PC-3 (cell line): ENCODE data around the gene SRRM5. TPM values are rescaled to one million over a fixed set of nuclear protein-coding genes. Genes with fewer than 3 reads are reported as not detected.

Experiments used
- ATAC-seq: fragments of 200-7000 bp; cut with Tn5 transposase; 2 replicates; pipeline ENCODE4 v1.9.1; 2020; ENCODE audit warnings: mild to moderate bottlenecking, moderate library complexity
- BruUV-seq: library from RNA; stranded (reverse); fragments of 400-500 nt; replicated peaks from 2 replicates; lab custom pipeline; 2021; lab: Mats Ljungman, UMichigan
- CTCF ChIA-PET: fragments of 300-600 bp; sonication (Branson Sonifier 250); formaldehyde crosslinking; loops from one replicate; lab custom pipeline; 2022; ENCODE audit warnings: antibody characterized with exemption; lab: Charles Lee
- POLR2A ChIA-PET: fragments of 300-600 bp; sonication (Branson Sonifier 250); formaldehyde crosslinking; loops from one replicate; lab custom pipeline; 2022; ENCODE audit warnings: antibody characterized with exemption; ENCODE audit not compliant: unreplicated experiment; lab: Charles Lee
- DNase-seq: peaks from one replicate; pipeline ENCODE4 v3.0.0-alpha.2; 2015
- H2AFZ ChIP-seq: fragments of 300-600 bp; sonication (generic); 2 replicates; pipeline ENCODE4 v1.6.0; 2016; ENCODE audit warnings: antibody characterized with exemption, low read length
- H3F3A ChIP-seq: fragments of 300-600 bp; sonication (generic); one replicate; pipeline ENCODE4 v1.6.0; 2017; ENCODE audit warnings: antibody characterized with exemption, low read length, control low read depth, mild to moderate bottlenecking; ENCODE audit not compliant: unreplicated experiment
- H3K27ac ChIP-seq: fragments of 300-600 bp; sonication (generic); 2 replicates; pipeline ENCODE4 v1.5.1; 2016; ENCODE audit warnings: mild to moderate bottlenecking, low read length
- H3K27me3 ChIP-seq: fragments of 300-600 bp; sonication (generic); 2 replicates; pipeline ENCODE4 v1.6.1; 2016; ENCODE audit warnings: low read length, mixed read lengths
- H3K36me3 ChIP-seq: fragments of 300-600 bp; sonication (generic); 2 replicates; pipeline ENCODE4 v1.6.1; 2016; ENCODE audit warnings: low read depth, mixed run types, low read length, mixed read lengths
- H3K4me1 ChIP-seq: fragments of 300-600 bp; sonication (generic); 2 replicates; pipeline ENCODE4 v1.5.1; 2016; ENCODE audit warnings: low read length; ENCODE audit not compliant: insufficient read depth
- H3K4me2 ChIP-seq: fragments of 300-600 bp; sonication (generic); 2 replicates; pipeline ENCODE4 v1.6.0; 2016; ENCODE audit warnings: low read length
- H3K4me3 ChIP-seq: fragments of 300-600 bp; sonication (generic); 2 replicates; pipeline ENCODE4 v1.5.1; 2016; ENCODE audit warnings: mild to moderate bottlenecking, low read length, mixed read lengths
- H3K79me2 ChIP-seq: fragments of 300-600 bp; sonication (generic); 2 replicates; pipeline ENCODE4 v1.6.1; 2017; ENCODE audit warnings: low read length, mixed read lengths
- H3K9ac ChIP-seq: fragments of 300-600 bp; sonication (generic); 2 replicates; pipeline ENCODE4 v1.6.0; 2016; ENCODE audit warnings: mild to moderate bottlenecking, low read length
- H3K9me2 ChIP-seq: fragments of 300-600 bp; sonication (generic); replicated peaks from 2 replicates; pipeline ENCODE4 v1.6.1; 2016; ENCODE audit warnings: mixed run types, low read length, mixed read lengths
- H3K9me3 ChIP-seq: fragments of 300-600 bp; sonication (generic); 2 replicates; pipeline ENCODE4 v1.6.1; 2016; ENCODE audit warnings: low read length, mixed read lengths
- H4K20me1 ChIP-seq: fragments of 300-600 bp; sonication (generic); 2 replicates; pipeline ENCODE4 v1.6.1; 2016; ENCODE audit warnings: low read length, mixed read lengths
- EZH2 ChIP-seq: fragments of 300-600 bp; sonication (generic); IDR thresholded peaks from one replicate; pipeline ENCODE4 v1.6.1; 2017; ENCODE audit warnings: antibody characterized with exemption, mild to moderate bottlenecking, low read length; ENCODE audit not compliant: unreplicated experiment
- EZH2phosphoT487 ChIP-seq: fragments of 300-600 bp; sonication (generic); IDR thresholded peaks from 2 replicates; pipeline ENCODE4 v1.6.1; 2018; ENCODE audit warnings: mild to moderate bottlenecking, antibody characterized with exemption, low read length, borderline replicate concordance
- intact Hi-C: fragments of 100-400 bp; cut with micrococcal nuclease; formaldehyde crosslinking; loops from 2 replicates; pipeline ENCODE4 v1.9.0; 2023
- total RNA-seq: library from RNA; depleted of rRNA; stranded (reverse); fragments of >200 nt; gene quantifications from 2 replicates; pipeline ENCODE4 v1.2.3, GENCODE V29; 2014
- TF ChIP-seq, protein P1 (sequence below): fragments of 300-600 bp; sonication (generic); conservative IDR thresholded peaks from 2 replicates; pipeline ENCODE4 v1.5.1; 2017; ENCODE audit warnings: antibody characterized with exemption, low read depth, mild to moderate bottlenecking, low read length

SRRM5 gene
- total RNA-seq, 1 experiment from 2014 or later, result 0.11 TPM

DNA sequence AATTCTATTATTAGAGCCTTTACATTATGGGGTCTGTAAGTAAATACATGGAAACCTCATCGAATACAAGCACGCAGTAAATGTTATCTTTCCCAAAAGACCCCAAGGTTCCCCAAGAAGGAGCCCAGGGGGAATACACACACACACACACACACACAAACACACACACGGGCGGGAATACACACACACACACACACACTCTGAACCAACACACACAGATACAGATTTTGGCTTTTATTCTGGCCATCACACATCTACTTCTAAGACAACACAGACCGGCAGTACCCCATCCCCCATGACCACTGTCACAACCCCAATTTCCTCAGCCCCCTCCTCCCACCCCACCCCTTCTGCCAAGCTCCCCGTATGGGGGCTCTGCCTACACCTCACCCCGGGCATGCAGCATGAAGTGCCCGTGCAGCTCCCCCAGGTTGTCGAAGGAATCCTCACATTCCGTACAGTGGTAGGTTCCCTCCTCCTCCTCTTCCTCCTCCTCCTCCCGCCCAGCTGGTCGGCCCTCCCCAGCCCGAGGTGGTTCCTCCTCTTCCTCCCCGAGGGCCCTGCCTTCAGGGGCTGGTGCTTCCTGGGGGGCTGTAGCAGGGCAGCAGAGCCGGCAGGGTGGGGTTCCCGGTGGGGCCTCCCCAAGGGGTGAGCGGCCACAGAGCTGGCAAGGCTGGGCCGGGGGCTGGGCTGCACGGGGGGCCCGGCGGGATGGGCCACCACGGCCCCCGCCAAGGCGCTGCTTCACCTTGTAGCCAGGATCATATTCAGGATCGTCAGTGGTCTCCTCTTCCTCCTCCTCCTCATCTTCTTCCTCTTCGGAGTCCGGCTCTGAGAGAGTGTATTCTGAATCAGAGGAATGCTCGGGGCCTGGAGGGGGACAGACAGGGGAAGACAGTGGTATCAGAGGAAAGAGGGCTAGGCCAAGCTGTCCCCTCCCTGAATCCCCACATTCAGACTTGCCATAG lies 4.4 kb upstream of the SRRM5 start:
- no peaks in the 10 kb centered on the region for H3K9me2 ChIP-seq
- H3K36me3 ChIP-seq, result no peaks in the 10 kb centered on the region
- intact Hi-C loops, result no loop called here
- H3F3A ChIP-seq, result no peaks in the 10 kb centered on the region
- H3K27ac ChIP-seq, result no peak overlapping the region
- ChIA-PET CTCF (no interaction called here), POLR2A (no interaction called here)
- no peaks in the 10 kb centered on the region for H4K20me1 ChIP-seq
- BruUV-seq, result no TSS peak
- no peaks in the 10 kb centered on the region for H3K27me3 ChIP-seq
- H3K4me3 ChIP-seq, result no peak overlapping the region
- ATAC-seq (no peak), DNase-seq (no peak)
- H3K9ac ChIP-seq, result no peak overlapping the region
- no peaks in the 10 kb centered on the region for H3K4me1 ChIP-seq
- H2AFZ ChIP-seq, result no peak overlapping the region
- TF ChIP-seq EZH2, result no peak
- TF ChIP-seq EZH2phosphoT487, result no peak
- no peak overlapping the region for H3K4me2 ChIP-seq
- no peaks in the 10 kb centered on the region for H3K9me3 ChIP-seq
- H3K79me2 ChIP-seq, result no peaks in the 10 kb centered on the region

DNA sequence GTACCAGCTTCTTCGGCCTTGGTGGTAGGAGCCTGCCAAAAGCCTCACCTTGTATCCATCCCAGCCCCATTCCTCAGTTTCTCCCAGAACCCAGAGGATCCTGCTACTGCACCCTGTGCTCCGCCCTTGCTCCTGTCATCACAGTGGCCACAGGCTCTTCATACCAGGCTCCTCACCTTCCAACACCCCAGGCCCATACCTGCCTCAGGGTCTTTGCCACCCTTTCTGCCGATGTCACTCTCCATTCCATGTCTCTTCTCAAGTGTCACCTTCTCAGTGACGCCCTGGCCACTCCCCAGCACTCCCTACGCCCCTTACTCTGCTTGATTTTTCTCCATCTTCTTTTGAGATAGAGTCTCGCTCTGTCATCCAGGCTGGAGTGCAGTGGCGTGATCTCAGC lies 2.0 kb upstream of the SRRM5 start:
- Histone ChIP-seq H3K27ac (no peak overlapping the region), H2AFZ (no peak overlapping the region), H3K36me3 (no peaks in the 10 kb centered on the region; the same call in 1 of the 2 replicates), H3K9me3 (no peaks in the 10 kb centered on the region), H3K79me2 (no peaks in the 10 kb centered on the region), H4K20me1 (no peaks in the 10 kb centered on the region), H3K9me2 (no peaks in the 10 kb centered on the region), H3K9ac (no peak overlapping the region), H3K27me3 (no peaks in the 10 kb centered on the region), H3K4me2 (no peak overlapping the region), H3K4me3 (no peak overlapping the region), H3K4me1 (no peaks in the 10 kb centered on the region), H3F3A (no peaks in the 10 kb centered on the region)
- no peak for TF ChIP-seq EZH2
- TF ChIP-seq, protein P1, sequence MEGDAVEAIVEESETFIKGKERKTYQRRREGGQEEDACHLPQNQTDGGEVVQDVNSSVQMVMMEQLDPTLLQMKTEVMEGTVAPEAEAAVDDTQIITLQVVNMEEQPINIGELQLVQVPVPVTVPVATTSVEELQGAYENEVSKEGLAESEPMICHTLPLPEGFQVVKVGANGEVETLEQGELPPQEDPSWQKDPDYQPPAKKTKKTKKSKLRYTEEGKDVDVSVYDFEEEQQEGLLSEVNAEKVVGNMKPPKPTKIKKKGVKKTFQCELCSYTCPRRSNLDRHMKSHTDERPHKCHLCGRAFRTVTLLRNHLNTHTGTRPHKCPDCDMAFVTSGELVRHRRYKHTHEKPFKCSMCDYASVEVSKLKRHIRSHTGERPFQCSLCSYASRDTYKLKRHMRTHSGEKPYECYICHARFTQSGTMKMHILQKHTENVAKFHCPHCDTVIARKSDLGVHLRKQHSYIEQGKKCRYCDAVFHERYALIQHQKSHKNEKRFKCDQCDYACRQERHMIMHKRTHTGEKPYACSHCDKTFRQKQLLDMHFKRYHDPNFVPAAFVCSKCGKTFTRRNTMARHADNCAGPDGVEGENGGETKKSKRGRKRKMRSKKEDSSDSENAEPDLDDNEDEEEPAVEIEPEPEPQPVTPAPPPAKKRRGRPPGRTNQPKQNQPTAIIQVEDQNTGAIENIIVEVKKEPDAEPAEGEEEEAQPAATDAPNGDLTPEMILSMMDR, result no peak
- TF ChIP-seq EZH2phosphoT487, result no peak
- ChIA-PET CTCF (no interaction called here), POLR2A (no interaction called here)
- intact Hi-C loops, result no loop called here
- DNase-seq, result no peak
- BruUV-seq, result no TSS peak
- no peak for ATAC-seq

DNA sequence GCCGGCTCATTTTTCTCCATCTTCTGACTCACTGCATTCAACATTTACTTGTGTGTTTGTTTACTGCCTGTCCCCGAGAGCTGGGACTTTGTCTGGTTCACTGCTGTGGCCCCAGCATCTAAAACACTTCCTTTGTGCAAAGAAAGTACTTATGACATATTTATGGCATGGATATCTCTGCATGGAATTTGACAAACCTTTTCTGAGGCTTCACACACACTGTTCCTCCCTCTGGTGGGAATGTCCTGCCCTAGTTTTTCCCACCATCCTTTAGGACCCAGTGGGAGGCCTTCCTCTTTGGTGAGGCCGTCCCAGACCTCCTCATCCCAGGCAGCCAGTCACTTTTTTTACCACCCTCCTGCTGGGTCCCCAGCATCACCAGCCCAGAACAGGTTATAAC lies 1.4 kb upstream of the SRRM5 start:
- no TSS peak for BruUV-seq
- intact Hi-C loops, result no loop called here
- no peaks in the 10 kb centered on the region; the same call in 1 of the 2 replicates for H3K36me3 ChIP-seq
- no peak for TF ChIP-seq EZH2phosphoT487
- H3F3A ChIP-seq, result no peaks in the 10 kb centered on the region
- H3K4me1 ChIP-seq, result no peaks in the 10 kb centered on the region
- H3K9me2 ChIP-seq, result no peaks in the 10 kb centered on the region
- H4K20me1 ChIP-seq, result no peaks in the 10 kb centered on the region
- H3K9me3 ChIP-seq, result no peaks in the 10 kb centered on the region
- no peak overlapping the region for H3K4me3 ChIP-seq
- ATAC-seq (no peak), DNase-seq (no peak)
- CTCF ChIA-PET, result no interaction called here
- H3K27ac ChIP-seq, result no peak overlapping the region
- H2AFZ ChIP-seq, result no peak overlapping the region
- POLR2A ChIA-PET, result no interaction called here
- no peaks in the 10 kb centered on the region for H3K27me3 ChIP-seq
- H3K79me2 ChIP-seq, result no peaks in the 10 kb centered on the region
- H3K9ac ChIP-seq, result no peak overlapping the region
- H3K4me2 ChIP-seq, result no peak overlapping the region
